Trophoblast cell (in vitro differentiated cells and primary cell): ENCODE data around the gene C15orf40.
"Not testable (repeated sequence)": the region's sequence is repeated elsewhere in the genome, so short reads cannot be mapped to it uniquely, and the experiment has no call there.

Experiments
- DNase-seq, 2 donors: peaks; one replicate each; pipeline ENCODE4 v3.0.0-alpha.2; 2016
- H2AFZ ChIP-seq: 2 replicates; pipeline ENCODE4 v1.6.1; 2013; ENCODE audit warnings: low read length, moderate library complexity, mild to moderate bottlenecking; ENCODE audit not compliant: insufficient read depth, poor library complexity
- H2AK5ac ChIP-seq: 2 replicates; pipeline ENCODE4 v1.6.1; 2013; ENCODE audit warnings: mild to moderate bottlenecking, low read length
- H2BK120ac ChIP-seq: 2 replicates; pipeline ENCODE4 v1.6.1; 2013; ENCODE audit warnings: low read length, mild to moderate bottlenecking, moderate library complexity; ENCODE audit not compliant: insufficient read depth, poor library complexity
- H2BK12ac ChIP-seq: 2 replicates; pipeline ENCODE4 v1.6.1; 2013; ENCODE audit warnings: mild to moderate bottlenecking, low read length, moderate library complexity
- H2BK5ac ChIP-seq: 2 replicates; pipeline ENCODE4 v1.6.1; 2013; ENCODE audit warnings: low read length, low read depth, moderate library complexity, mild to moderate bottlenecking; ENCODE audit not compliant: poor library complexity
- H3K14ac ChIP-seq: 2 replicates; pipeline ENCODE4 v1.6.1; 2013; ENCODE audit warnings: mild to moderate bottlenecking, low read length
- H3K18ac ChIP-seq: 2 replicates; pipeline ENCODE4 v1.6.1; 2013; ENCODE audit warnings: mild to moderate bottlenecking, low read length
- H3K23ac ChIP-seq: 2 replicates; pipeline ENCODE4 v1.6.1; 2013; ENCODE audit warnings: low read length
- H3K27ac ChIP-seq: 2 replicates; pipeline ENCODE4 v1.5.1; 2013; ENCODE audit warnings: low read depth, mild to moderate bottlenecking, inconsistent platforms, low read length, moderate library complexity
- H3K27me3 ChIP-seq: 2 replicates; pipeline ENCODE4 v1.6.1; 2013; ENCODE audit warnings: inconsistent platforms, mild to moderate bottlenecking, low read length, moderate library complexity; ENCODE audit not compliant: insufficient read depth
- H3K36me3 ChIP-seq, 2 experiments: 1 replicate in 1 of 2; 2 replicates in 1 of 2; pipeline ENCODE4 v1.6.1; 2013; ENCODE audit warnings: low read length in 2 of 2, mild to moderate bottlenecking in 2 of 2, moderate library complexity in 1 of 2; ENCODE audit not compliant: insufficient read depth in 2 of 2, control insufficient read depth in 1 of 2
- H3K4ac ChIP-seq: 2 replicates; pipeline ENCODE4 v1.6.1; 2013; ENCODE audit warnings: low read depth, mild to moderate bottlenecking, low read length, moderate library complexity
- H3K4me1 ChIP-seq, 2 experiments: 1 replicate in 1 of 2; 2 replicates in 1 of 2; pipeline ENCODE4 v1.6.1; 2013; ENCODE audit warnings: low read length in 2 of 2, mild to moderate bottlenecking in 2 of 2, moderate library complexity in 1 of 2; ENCODE audit not compliant: insufficient read depth in 2 of 2, control insufficient read depth in 1 of 2
- H3K4me2 ChIP-seq: 2 replicates; pipeline ENCODE4 v1.6.1; 2013; ENCODE audit warnings: inconsistent platforms, mild to moderate bottlenecking, low read length, moderate library complexity
- H3K4me3 ChIP-seq: 2 replicates; pipeline ENCODE4 v1.5.1; 2013; ENCODE audit warnings: mild to moderate bottlenecking, low read depth, low read length, inconsistent platforms
- H3K79me1 ChIP-seq: one replicate; pipeline ENCODE4 v1.6.1; 2013; ENCODE audit warnings: low read length
- H3K79me2 ChIP-seq: 2 replicates; pipeline ENCODE4 v1.6.1; 2013; ENCODE audit warnings: low read length, mild to moderate bottlenecking; ENCODE audit not compliant: control insufficient read depth, insufficient read depth, poor library complexity
- H3K9ac ChIP-seq: 2 replicates; pipeline ENCODE4 v1.6.1; 2013; ENCODE audit warnings: mild to moderate bottlenecking, low read length
- H3K9me3 ChIP-seq: 2 replicates; pipeline ENCODE4 v1.6.1; 2013; ENCODE audit warnings: low read depth, mild to moderate bottlenecking, control low read depth, inconsistent platforms, low read length; ENCODE audit not compliant: insufficient read depth
- H4K12ac ChIP-seq: 2 replicates; pipeline ENCODE4 v1.6.1; 2013; ENCODE audit warnings: low read depth, mild to moderate bottlenecking, low read length, moderate library complexity
- H4K8ac ChIP-seq: 2 replicates; pipeline ENCODE4 v1.6.1; 2013; ENCODE audit warnings: low read depth, mild to moderate bottlenecking, low read length, moderate library complexity
- H4K91ac ChIP-seq: one replicate; pipeline ENCODE4 v1.6.1; 2013; ENCODE audit warnings: low read depth, mild to moderate bottlenecking, low read length, moderate library complexity
- WGBS: extraction: QIAGEN DNeasy Blood & Tissue Kit; methylation state at CpG from one replicate; pipeline ENCODE4 v1.1.7; 2013; ENCODE audit warnings: missing lambda C conversion rate; ENCODE audit not compliant: insufficient read length, insufficient coverage; ENCODE audit errors: extremely low coverage; 5-methylcytosine and 5-hydroxymethylcytosine counted together

The C15orf40 gene

GRCh38 chr15:82939678-82940077 is 71.8 kb downstream of the C15orf40 start:
- not testable (repeated sequence) for H2BK12ac ChIP-seq, H3K4me1 ChIP-seq, H4K91ac ChIP-seq, H3K27ac ChIP-seq, H3K14ac ChIP-seq, H3K79me2 ChIP-seq, H3K23ac ChIP-seq, H2BK5ac ChIP-seq, H3K79me1 ChIP-seq, H4K12ac ChIP-seq, H3K27me3 ChIP-seq, H2BK120ac ChIP-seq, H3K4ac ChIP-seq, H3K18ac ChIP-seq, DNase-seq, H3K4me2 ChIP-seq, H3K9ac ChIP-seq, H2AFZ ChIP-seq, H2AK5ac ChIP-seq, H3K9me3 ChIP-seq, H4K8ac ChIP-seq, H3K4me3 ChIP-seq, H3K36me3 ChIP-seq
- no CpG with 5 or more reads among the region's 6 CpGs for WGBS
